HEK293 (cell line): ENCODE results near the gene KRTAP3-2.

Experiments used
- CTCF ChIA-PET: fragments of 350-600 bp; formaldehyde crosslinking; extraction: SDS; loops from one replicate; lab custom pipeline; 2021; ENCODE audit warnings: antibody characterized with exemption; lab: Yijun Ruan, JAX
- POLR2A ChIA-PET: fragments of 300-600 bp; formaldehyde crosslinking; extraction: SDS; loops from one replicate; lab custom pipeline; 2020; ENCODE audit warnings: antibody characterized with exemption, inconsistent platforms; lab: Yijun Ruan, JAX
- H3K27ac ChIP-seq: fragments of 200-500 bp; sonication (Bioruptor generic); 2 replicates; pipeline ENCODE4 v1.5.1; 2014; ENCODE audit warnings: low read depth, low read length, control low read depth, inconsistent platforms; ENCODE audit errors: extremely low read depth
- H3K36me3 ChIP-seq, 2 experiments: fragments of 200-500 bp in 1 of 2; sonication (Bioruptor generic) in 1 of 2; 1 replicate in 1 of 2; 2 replicates in 1 of 2; pipeline ENCODE4 v1.5.1; 2014 to 2017; ENCODE audit warnings: inconsistent platforms in 2 of 2, low read length in 2 of 2; ENCODE audit not compliant: control insufficient read depth in 2 of 2, insufficient read depth in 1 of 2
- H3K4me1 ChIP-seq: fragments of 200-500 bp; sonication (Bioruptor generic); 2 replicates; pipeline ENCODE4 v1.5.1; 2014; ENCODE audit warnings: mild to moderate bottlenecking, low read length, inconsistent platforms; ENCODE audit not compliant: control insufficient read depth, insufficient read depth
- H3K4me3 ChIP-seq: 2 replicates; pipeline ENCODE4 v1.5.1; 2011; ENCODE audit warnings: low read depth, mild to moderate bottlenecking, control low read depth, low read length, moderate library complexity
- H3K9me3 ChIP-seq: fragments of 200-500 bp; sonication (Bioruptor generic); 2 replicates; pipeline ENCODE4 v1.5.1; 2014; ENCODE audit warnings: low read depth, low read length, inconsistent platforms; ENCODE audit not compliant: control insufficient read depth, insufficient read depth
- KLF1 ChIP-seq: fragments of 450-650 bp; formaldehyde crosslinking; IDR thresholded peaks from 2 replicates; pipeline ENCODE4 v1.5.1; 2016; ENCODE audit warnings: missing biosample characterization, missing genetic modification characterization
- PRDM1 ChIP-seq: fragments of 450-650 bp; formaldehyde crosslinking; IDR thresholded peaks from 2 replicates; pipeline ENCODE4; 2016; ENCODE audit warnings: missing biosample characterization, missing genetic modification characterization
- RBAK ChIP-seq: fragments of 450-650 bp; formaldehyde crosslinking; IDR thresholded peaks from 2 replicates; pipeline ENCODE4 v1.5.1; 2016; ENCODE audit warnings: missing biosample characterization, missing genetic modification characterization
- SCRT1 ChIP-seq: fragments of 450-650 bp; formaldehyde crosslinking; IDR thresholded peaks from 2 replicates; pipeline ENCODE4 v1.5.1; 2016; ENCODE audit warnings: missing biosample characterization, missing genetic modification characterization, borderline replicate concordance
- ZFP69B ChIP-seq: fragments of 450-650 bp; formaldehyde crosslinking; IDR thresholded peaks from 2 replicates; pipeline ENCODE4 v1.5.1; 2016; ENCODE audit warnings: missing biosample characterization, missing genetic modification characterization
- ZNF133 ChIP-seq: fragments of 450-650 bp; formaldehyde crosslinking; IDR thresholded peaks from 2 replicates; pipeline ENCODE4 v1.5.1; 2016; ENCODE audit warnings: missing biosample characterization, missing genetic modification characterization
- ZNF501 ChIP-seq: fragments of 450-650 bp; formaldehyde crosslinking; IDR thresholded peaks from 2 replicates; pipeline ENCODE4 v1.5.1; 2016; ENCODE audit warnings: missing biosample characterization, missing genetic modification characterization
- ZNF624 ChIP-seq: fragments of 450-650 bp; formaldehyde crosslinking; IDR thresholded peaks from 2 replicates; pipeline ENCODE4 v1.5.1; 2017; ENCODE audit warnings: missing biosample characterization, missing genetic modification characterization
- ZXDB ChIP-seq: fragments of 450-650 bp; formaldehyde crosslinking; IDR thresholded peaks from 2 replicates; pipeline ENCODE4 v1.5.1; 2016; ENCODE audit warnings: missing biosample characterization, missing genetic modification characterization
- TF ChIP-seq, protein P1 (sequence below): fragments of 450-650 bp; formaldehyde crosslinking; IDR thresholded peaks from 2 replicates; pipeline ENCODE4 v1.5.1; 2016; ENCODE audit warnings: missing biosample characterization, missing genetic modification characterization
- TF ChIP-seq, protein P2 (sequence below): fragments of 450-650 bp; formaldehyde crosslinking; IDR thresholded peaks from 2 replicates; pipeline ENCODE4 v1.5.1; 2017; ENCODE audit warnings: missing biosample characterization, missing genetic modification characterization
- TF ChIP-seq, protein P3 (sequence below): fragments of 450-650 bp; formaldehyde crosslinking; IDR thresholded peaks from 2 replicates; pipeline ENCODE4 v1.5.1; 2016; ENCODE audit warnings: missing biosample characterization, missing genetic modification characterization, low read depth
- TF ChIP-seq, protein P4 (sequence below): fragments of 450-650 bp; formaldehyde crosslinking; IDR thresholded peaks from 2 replicates; pipeline ENCODE4 v1.5.1; 2016; ENCODE audit warnings: missing biosample characterization, missing genetic modification characterization, borderline replicate concordance

Gene KRTAP3-2

DNA sequence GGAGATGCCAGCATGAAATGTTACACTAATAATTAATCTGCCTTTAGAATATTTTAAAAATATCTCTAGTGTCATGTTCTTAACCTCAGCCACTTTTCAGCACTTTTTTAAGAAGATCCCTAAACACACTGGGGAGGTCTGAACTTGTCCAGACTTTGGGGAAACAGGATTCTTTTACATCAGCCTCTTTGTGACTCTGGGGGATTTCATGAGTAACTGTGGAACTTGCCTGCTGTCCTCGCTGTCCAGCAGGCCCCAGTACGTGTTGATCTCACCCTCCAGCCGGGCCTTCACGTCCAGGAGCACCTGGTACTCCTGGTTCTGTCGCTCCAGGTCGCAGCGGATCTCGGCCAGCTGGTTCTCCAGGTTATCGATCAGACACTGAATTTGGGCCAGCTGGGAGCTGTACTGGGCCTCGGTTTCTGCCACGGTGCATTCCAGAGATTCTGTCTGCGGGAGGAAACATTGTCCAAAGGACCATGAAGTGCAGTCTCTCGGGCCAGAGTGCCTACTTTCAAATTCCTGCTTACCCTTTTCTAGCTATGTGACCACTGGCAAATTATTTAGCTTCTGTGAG, 21.0 kb downstream of the KRTAP3-2 start:
- TF ChIP-seq SCRT1 (tag by site-specific recombination), result no peak
- TF ChIP-seq ZNF501 (tag by site-specific recombination), result no peak
- TF ChIP-seq, protein P1, sequence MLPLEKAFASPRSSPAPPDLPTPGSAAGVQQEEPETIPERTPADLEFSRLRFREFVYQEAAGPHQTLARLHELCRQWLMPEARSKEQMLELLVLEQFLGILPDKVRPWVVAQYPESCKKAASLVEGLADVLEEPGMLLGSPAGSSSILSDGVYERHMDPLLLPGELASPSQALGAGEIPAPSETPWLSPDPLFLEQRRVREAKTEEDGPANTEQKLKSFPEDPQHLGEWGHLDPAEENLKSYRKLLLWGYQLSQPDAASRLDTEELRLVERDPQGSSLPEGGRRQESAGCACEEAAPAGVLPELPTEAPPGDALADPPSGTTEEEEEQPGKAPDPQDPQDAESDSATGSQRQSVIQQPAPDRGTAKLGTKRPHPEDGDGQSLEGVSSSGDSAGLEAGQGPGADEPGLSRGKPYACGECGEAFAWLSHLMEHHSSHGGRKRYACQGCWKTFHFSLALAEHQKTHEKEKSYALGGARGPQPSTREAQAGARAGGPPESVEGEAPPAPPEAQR (tag by site-specific recombination), result no peak
- TF ChIP-seq, all 188 proteins: peak for 0
- Histone ChIP-seq H3K4me1 (no peaks in the 10 kb centered on the region), H3K27ac (no peak overlapping the region), H3K9me3 (no peaks in the 10 kb centered on the region), H3K4me3 (no peak overlapping the region), H3K36me3 (no peaks in the 10 kb centered on the region)
- CTCF ChIA-PET, result no interaction called here
- POLR2A ChIA-PET, result no interaction called here

DNA sequence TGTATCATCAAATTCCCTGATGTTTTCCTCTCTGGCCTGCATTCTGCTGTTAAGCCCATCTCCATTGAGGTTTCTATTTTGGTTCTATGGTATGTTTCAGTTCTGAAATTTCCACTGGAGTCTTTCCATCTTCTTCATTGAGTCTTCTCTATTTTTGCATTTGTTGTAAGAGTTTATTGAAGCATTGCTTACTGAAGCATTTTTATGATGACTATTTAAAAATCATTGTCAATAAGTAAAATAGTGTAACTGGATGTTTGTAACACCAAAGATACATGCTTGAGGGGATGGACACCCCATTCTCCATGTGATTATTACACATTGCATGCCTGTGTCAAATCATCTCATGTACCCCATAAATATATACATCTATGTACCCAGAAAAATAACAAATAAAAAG, 24.2 kb downstream of the KRTAP3-2 start:
- H3K27ac ChIP-seq, result no peak overlapping the region
- no peaks in the 10 kb centered on the region for H3K36me3 ChIP-seq
- ChIA-PET POLR2A (no interaction called here), CTCF (interaction anchor here (0.6 kb wide), 1 partner anchor 169 kb away, joined by 4 read pairs; no protein-coding TSS in a partner anchor)
- H3K4me1 ChIP-seq, result no peaks in the 10 kb centered on the region
- no peaks in the 10 kb centered on the region for H3K9me3 ChIP-seq
- no peak for TF ChIP-seq ZNF133 (tag by site-specific recombination)
- TF ChIP-seq ZXDB (tag by site-specific recombination), result no peak
- no peak for TF ChIP-seq ZNF624 (tag by site-specific recombination)
- TF ChIP-seq KLF1, result no peak
- no peak for TF ChIP-seq ZFP69B (tag by site-specific recombination)
- TF ChIP-seq, protein P2, sequence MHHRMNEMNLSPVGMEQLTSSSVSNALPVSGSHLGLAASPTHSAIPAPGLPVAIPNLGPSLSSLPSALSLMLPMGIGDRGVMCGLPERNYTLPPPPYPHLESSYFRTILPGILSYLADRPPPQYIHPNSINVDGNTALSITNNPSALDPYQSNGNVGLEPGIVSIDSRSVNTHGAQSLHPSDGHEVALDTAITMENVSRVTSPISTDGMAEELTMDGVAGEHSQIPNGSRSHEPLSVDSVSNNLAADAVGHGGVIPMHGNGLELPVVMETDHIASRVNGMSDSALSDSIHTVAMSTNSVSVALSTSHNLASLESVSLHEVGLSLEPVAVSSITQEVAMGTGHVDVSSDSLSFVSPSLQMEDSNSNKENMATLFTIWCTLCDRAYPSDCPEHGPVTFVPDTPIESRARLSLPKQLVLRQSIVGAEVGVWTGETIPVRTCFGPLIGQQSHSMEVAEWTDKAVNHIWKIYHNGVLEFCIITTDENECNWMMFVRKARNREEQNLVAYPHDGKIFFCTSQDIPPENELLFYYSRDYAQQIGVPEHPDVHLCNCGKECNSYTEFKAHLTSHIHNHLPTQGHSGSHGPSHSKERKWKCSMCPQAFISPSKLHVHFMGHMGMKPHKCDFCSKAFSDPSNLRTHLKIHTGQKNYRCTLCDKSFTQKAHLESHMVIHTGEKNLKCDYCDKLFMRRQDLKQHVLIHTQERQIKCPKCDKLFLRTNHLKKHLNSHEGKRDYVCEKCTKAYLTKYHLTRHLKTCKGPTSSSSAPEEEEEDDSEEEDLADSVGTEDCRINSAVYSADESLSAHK, result no peak
- TF ChIP-seq, protein P3, sequence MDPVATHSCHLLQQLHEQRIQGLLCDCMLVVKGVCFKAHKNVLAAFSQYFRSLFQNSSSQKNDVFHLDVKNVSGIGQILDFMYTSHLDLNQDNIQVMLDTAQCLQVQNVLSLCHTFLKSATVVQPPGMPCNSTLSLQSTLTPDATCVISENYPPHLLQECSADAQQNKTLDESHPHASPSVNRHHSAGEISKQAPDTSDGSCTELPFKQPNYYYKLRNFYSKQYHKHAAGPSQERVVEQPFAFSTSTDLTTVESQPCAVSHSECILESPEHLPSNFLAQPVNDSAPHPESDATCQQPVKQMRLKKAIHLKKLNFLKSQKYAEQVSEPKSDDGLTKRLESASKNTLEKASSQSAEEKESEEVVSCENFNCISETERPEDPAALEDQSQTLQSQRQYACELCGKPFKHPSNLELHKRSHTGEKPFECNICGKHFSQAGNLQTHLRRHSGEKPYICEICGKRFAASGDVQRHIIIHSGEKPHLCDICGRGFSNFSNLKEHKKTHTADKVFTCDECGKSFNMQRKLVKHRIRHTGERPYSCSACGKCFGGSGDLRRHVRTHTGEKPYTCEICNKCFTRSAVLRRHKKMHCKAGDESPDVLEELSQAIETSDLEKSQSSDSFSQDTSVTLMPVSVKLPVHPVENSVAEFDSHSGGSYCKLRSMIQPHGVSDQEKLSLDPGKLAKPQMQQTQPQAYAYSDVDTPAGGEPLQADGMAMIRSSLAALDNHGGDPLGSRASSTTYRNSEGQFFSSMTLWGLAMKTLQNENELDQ (tag by site-specific recombination), result no peak
- TF ChIP-seq RBAK (tag by site-specific recombination), result no peak
- TF ChIP-seq, protein P4, sequence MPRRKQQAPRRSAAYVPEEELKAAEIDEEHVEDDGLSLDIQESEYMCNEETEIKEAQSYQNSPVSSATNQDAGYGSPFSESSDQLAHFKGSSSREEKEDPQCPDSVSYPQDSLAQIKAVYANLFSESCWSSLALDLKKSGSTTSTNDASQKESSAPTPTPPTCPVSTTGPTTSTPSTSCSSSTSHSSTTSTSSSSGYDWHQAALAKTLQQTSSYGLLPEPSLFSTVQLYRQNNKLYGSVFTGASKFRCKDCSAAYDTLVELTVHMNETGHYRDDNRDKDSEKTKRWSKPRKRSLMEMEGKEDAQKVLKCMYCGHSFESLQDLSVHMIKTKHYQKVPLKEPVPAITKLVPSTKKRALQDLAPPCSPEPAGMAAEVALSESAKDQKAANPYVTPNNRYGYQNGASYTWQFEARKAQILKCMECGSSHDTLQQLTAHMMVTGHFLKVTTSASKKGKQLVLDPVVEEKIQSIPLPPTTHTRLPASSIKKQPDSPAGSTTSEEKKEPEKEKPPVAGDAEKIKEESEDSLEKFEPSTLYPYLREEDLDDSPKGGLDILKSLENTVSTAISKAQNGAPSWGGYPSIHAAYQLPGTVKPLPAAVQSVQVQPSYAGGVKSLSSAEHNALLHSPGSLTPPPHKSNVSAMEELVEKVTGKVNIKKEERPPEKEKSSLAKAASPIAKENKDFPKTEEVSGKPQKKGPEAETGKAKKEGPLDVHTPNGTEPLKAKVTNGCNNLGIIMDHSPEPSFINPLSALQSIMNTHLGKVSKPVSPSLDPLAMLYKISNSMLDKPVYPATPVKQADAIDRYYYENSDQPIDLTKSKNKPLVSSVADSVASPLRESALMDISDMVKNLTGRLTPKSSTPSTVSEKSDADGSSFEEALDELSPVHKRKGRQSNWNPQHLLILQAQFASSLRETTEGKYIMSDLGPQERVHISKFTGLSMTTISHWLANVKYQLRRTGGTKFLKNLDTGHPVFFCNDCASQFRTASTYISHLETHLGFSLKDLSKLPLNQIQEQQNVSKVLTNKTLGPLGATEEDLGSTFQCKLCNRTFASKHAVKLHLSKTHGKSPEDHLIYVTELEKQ, result no peak
- TF ChIP-seq, protein P1 (tag by site-specific recombination), result no peak
- no peak for TF ChIP-seq PRDM1 (tag by site-specific recombination)
- TF ChIP-seq, all 188 proteins: peak for 0
- H3K4me3 ChIP-seq, result no peak overlapping the region
